Mesothelial cell of epicardium (in vitro differentiated cells): ENCODE data around the gene SPEM3. TPM values are rescaled to one million over a fixed set of nuclear protein-coding genes. Genes with fewer than 3 reads are reported as not detected.

Experiments
- DNase-seq, 2 experiments: peaks; one replicate each; pipeline ENCODE4 v3.0.0; 2021; ENCODE audit warnings: low spot score in 2 of 2; ENCODE audit not compliant: unreplicated experiment in 2 of 2
- H3K27ac Mint-ChIP-seq: 2 replicates; pipeline ENCODE4 v1.8.0; 2021; ENCODE audit warnings: mixed read lengths
- H3K27me3 Mint-ChIP-seq: 2 replicates; pipeline ENCODE4 v1.8.0; 2021; ENCODE audit warnings: low read depth, mixed read lengths
- H3K36me3 Mint-ChIP-seq: 2 replicates; pipeline ENCODE4 v1.8.0; 2021; ENCODE audit warnings: mixed read lengths
- H3K4me1 Mint-ChIP-seq: 2 replicates; pipeline ENCODE4 v1.8.0; 2021; ENCODE audit warnings: mixed read lengths
- H3K4me3 Mint-ChIP-seq: 2 replicates; pipeline ENCODE4 v1.8.0; 2021; ENCODE audit warnings: mild to moderate bottlenecking, moderate library complexity, mixed read lengths
- H3K9me3 Mint-ChIP-seq: 2 replicates; pipeline ENCODE4 v1.8.0; 2021; ENCODE audit warnings: mixed read lengths
- CTCF ChIP-seq: fragments of 200-600 bp; sonication (generic); IDR thresholded peaks from one replicate; pipeline ENCODE4 v1.5.0; 2021; ENCODE audit warnings: antibody characterized with exemption; ENCODE audit not compliant: unreplicated experiment
- total RNA-seq: library from RNA; stranded (reverse); gene quantifications from 3 replicates; pipeline ENCODE4 v1.2.1, GENCODE V29; 2021

SPEM3 gene
- total RNA-seq, 1 donor from 2014 or later, result not detected

- no peak for DNase-seq
- Mint-ChIP-seq H3K27me3 (peaks cover 41% of the 10 kb centered on the region), H3K4me1 (peaks cover 15% of the 10 kb centered on the region), H3K27ac (no peak overlapping the region), H3K36me3 (peaks cover 4% of the 10 kb centered on the region), H3K9me3 (peaks cover 6% of the 10 kb centered on the region), H3K4me3 (no peak overlapping the region)
- TF ChIP-seq CTCF, result no peak
These were observed 45.3 kb upstream of the SPEM3 start for GRCh38 chr17:7383371-7383741.

- Mint-ChIP-seq H3K9me3 (peaks cover 6% of the 10 kb centered on the region), H3K4me1 (peaks cover 15% of the 10 kb centered on the region), H3K4me3 (peak overlapping the region; percentile 41), H3K27me3 (peaks cover 41% of the 10 kb centered on the region), H3K27ac (no peak overlapping the region), H3K36me3 (peaks cover 4% of the 10 kb centered on the region)
- TF ChIP-seq CTCF, result no peak
- DNase-seq, result peak in 1 of 2 experiments; percentile 73
These were observed 44.7 kb upstream of the SPEM3 start for GRCh38 chr17:7383742-7384488.

- TF ChIP-seq CTCF, result no peak
- Mint-ChIP-seq H3K36me3 (peaks cover 2% of the 10 kb centered on the region), H3K4me3 (peak overlapping the region; percentile 41), H3K27me3 (peaks cover 36% of the 10 kb centered on the region), H3K27ac (no peak overlapping the region), H3K9me3 (no peaks in the 10 kb centered on the region), H3K4me1 (peaks cover 15% of the 10 kb centered on the region)
- no peak for DNase-seq
These were observed 44.1 kb upstream of the SPEM3 start for GRCh38 chr17:7384489-7385081.

- H3K4me3 Mint-ChIP-seq, result no peak overlapping the region
- no peak for DNase-seq
- no peaks in the 10 kb centered on the region for H3K9me3 Mint-ChIP-seq
- peaks cover 4% of the 10 kb centered on the region for H3K27me3 Mint-ChIP-seq
- peaks cover 18% of the 10 kb centered on the region for H3K36me3 Mint-ChIP-seq
- H3K27ac Mint-ChIP-seq, result no peak overlapping the region
- TF ChIP-seq CTCF, result no peak
- peaks cover 6% of the 10 kb centered on the region for H3K4me1 Mint-ChIP-seq
These were observed 39.8 kb upstream of the SPEM3 start for GRCh38 chr17:7388856-7389255.

- H3K27ac Mint-ChIP-seq, result no peak overlapping the region
- no peak overlapping the region for H3K4me3 Mint-ChIP-seq
- H3K36me3 Mint-ChIP-seq, result peaks cover 16% of the 10 kb centered on the region
- H3K27me3 Mint-ChIP-seq, result no peaks in the 10 kb centered on the region
- H3K9me3 Mint-ChIP-seq, result no peaks in the 10 kb centered on the region
- DNase-seq, result no peak
- TF ChIP-seq CTCF, result no peak
- H3K4me1 Mint-ChIP-seq, result peaks cover 12% of the 10 kb centered on the region
These were observed 38.4 kb upstream of the SPEM3 start for GRCh38 chr17:7389924-7390910.
